NCI-H1436 treated with DMSO at 0.1 percent for 48 hours (cell line): Measurements from ENCODE around the gene CACNG6.

Source experiments
- DNase-seq: peaks from one replicate; lab custom pipeline; 2025; lab: John Stamatoyannopoulos, UW

Gene CACNG6

GRCh38 chr19:54045771-54046170 lies 54.3 kb downstream of the CACNG6 start:
- DNase-seq = no peak

GRCh38 chr19:54047616-54048015 lies 56.2 kb downstream of the CACNG6 start:
- DNase-seq = no peak
